ENCODE data around the gene XIRP1. TPM values are rescaled to one million over a fixed set of nuclear protein-coding genes. Genes with fewer than 3 reads are reported as not detected.

XIRP1 gene
- total RNA-seq, 2 donors from 2014 or later: not detected

DNA sequence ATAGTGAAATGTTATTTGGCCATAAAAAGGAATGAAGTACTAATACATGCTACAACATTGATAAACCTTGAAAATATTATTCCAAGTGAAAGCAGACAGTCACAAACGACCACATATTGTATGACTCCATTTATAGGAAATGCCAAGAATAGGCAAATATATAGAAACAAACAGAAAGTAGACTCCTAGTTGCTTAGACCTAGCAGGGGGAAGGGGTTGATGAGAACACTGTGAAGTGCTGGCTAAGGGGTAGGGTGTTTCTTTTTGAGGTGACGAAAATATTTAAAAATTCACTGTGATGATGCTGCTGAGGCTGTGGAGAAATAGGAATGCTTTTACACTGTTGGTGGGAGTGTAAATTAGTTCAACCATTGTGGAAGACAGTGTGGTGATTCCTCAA lies 30.5 kb upstream of the XIRP1 start:
- H3K27me3 Mint-ChIP-seq (ENCODE audit: insufficient read depth): no peaks in the 10 kb centered on the region
- H3K4me1 ChIP-seq (ENCODE audit: control insufficient read depth, insufficient read depth, low read length): no peaks in the 10 kb centered on the region
- no peaks in the 10 kb centered on the region for H3K36me3 ChIP-seq (ENCODE audit: control insufficient read depth, insufficient read depth, low read length)
- no peak overlapping the region for H3K27ac Mint-ChIP-seq
- DNase-seq: no peak
- H3K9ac ChIP-seq (ENCODE audit: extremely low read depth, low read length, poor library complexity, severe bottlenecking): no peak overlapping the region
- H3K4me3 ChIP-seq (ENCODE audit: low read length): no peak overlapping the region
- TF ChIP-seq, protein P1, sequence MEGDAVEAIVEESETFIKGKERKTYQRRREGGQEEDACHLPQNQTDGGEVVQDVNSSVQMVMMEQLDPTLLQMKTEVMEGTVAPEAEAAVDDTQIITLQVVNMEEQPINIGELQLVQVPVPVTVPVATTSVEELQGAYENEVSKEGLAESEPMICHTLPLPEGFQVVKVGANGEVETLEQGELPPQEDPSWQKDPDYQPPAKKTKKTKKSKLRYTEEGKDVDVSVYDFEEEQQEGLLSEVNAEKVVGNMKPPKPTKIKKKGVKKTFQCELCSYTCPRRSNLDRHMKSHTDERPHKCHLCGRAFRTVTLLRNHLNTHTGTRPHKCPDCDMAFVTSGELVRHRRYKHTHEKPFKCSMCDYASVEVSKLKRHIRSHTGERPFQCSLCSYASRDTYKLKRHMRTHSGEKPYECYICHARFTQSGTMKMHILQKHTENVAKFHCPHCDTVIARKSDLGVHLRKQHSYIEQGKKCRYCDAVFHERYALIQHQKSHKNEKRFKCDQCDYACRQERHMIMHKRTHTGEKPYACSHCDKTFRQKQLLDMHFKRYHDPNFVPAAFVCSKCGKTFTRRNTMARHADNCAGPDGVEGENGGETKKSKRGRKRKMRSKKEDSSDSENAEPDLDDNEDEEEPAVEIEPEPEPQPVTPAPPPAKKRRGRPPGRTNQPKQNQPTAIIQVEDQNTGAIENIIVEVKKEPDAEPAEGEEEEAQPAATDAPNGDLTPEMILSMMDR (conservative IDR thresholded peaks at IDR 0.05): no peak
- H3K9me3 Mint-ChIP-seq: no peaks in the 10 kb centered on the region
- H3K36me3 Mint-ChIP-seq (ENCODE audit: low read depth): no peaks in the 10 kb centered on the region
- 80 to 91% methylated on average over 1 to 2 of the region's 2 CpGs for WGBS, 2 experiments (ENCODE audit: insufficient coverage in 1 of 2, insufficient read length in 1 of 2)
- no peaks in the 10 kb centered on the region for H3K27me3 ChIP-seq (ENCODE audit: control insufficient read depth, insufficient read depth, low read length, poor library complexity, severe bottlenecking)
- H3K4me3 Mint-ChIP-seq: no peak overlapping the region
- H3K4me1 Mint-ChIP-seq: no peaks in the 10 kb centered on the region
- H3K9me3 ChIP-seq (ENCODE audit: control insufficient read depth, low read length): no peaks in the 10 kb centered on the region
- no peak overlapping the region for H3K27ac ChIP-seq (ENCODE audit: low read depth, low read length)

GRCh38 chr3:39222462-39222861 lies 30.1 kb upstream of the XIRP1 start:
- Histone ChIP-seq H3K4me1 (ENCODE audit: control insufficient read depth, insufficient read depth, low read length) (no peaks in the 10 kb centered on the region), H3K9ac (ENCODE audit: extremely low read depth, low read length, poor library complexity, severe bottlenecking) (no peak overlapping the region), H3K9me3 (ENCODE audit: control insufficient read depth, low read length) (no peaks in the 10 kb centered on the region), H3K36me3 (ENCODE audit: control insufficient read depth, insufficient read depth, low read length) (no peaks in the 10 kb centered on the region), H3K27ac (ENCODE audit: low read depth, low read length) (no peak overlapping the region), H3K27me3 (ENCODE audit: control insufficient read depth, insufficient read depth, low read length, poor library complexity, severe bottlenecking) (no peaks in the 10 kb centered on the region), H3K4me3 (ENCODE audit: low read length) (no peak overlapping the region)
- Mint-ChIP-seq H3K27ac (no peak overlapping the region), H3K4me3 (no peak overlapping the region), H3K9me3 (no peaks in the 10 kb centered on the region), H3K27me3 (ENCODE audit: insufficient read depth) (no peaks in the 10 kb centered on the region), H3K36me3 (ENCODE audit: low read depth) (no peaks in the 10 kb centered on the region), H3K4me1 (no peaks in the 10 kb centered on the region)
- TF ChIP-seq, protein P1 (conservative IDR thresholded peaks at IDR 0.05): no peak
- no peak for DNase-seq
- 100% methylated on average over 1 of the region's 1 CpG; no CpG with 5 or more reads in 1 of the 2 experiments for WGBS, 2 experiments (ENCODE audit: insufficient coverage in 1 of 2, insufficient read length in 1 of 2)

- Mint-ChIP-seq H3K4me1 (no peaks in the 10 kb centered on the region), H3K36me3 (ENCODE audit: low read depth) (no peaks in the 10 kb centered on the region), H3K9me3 (no peaks in the 10 kb centered on the region), H3K27ac (no peak overlapping the region), H3K27me3 (ENCODE audit: insufficient read depth) (no peaks in the 10 kb centered on the region), H3K4me3 (no peak overlapping the region)
- no peak for DNase-seq
- no peaks in the 10 kb centered on the region for H3K9me3 ChIP-seq (ENCODE audit: control insufficient read depth, low read length)
- no peaks in the 10 kb centered on the region for H3K27me3 ChIP-seq (ENCODE audit: control insufficient read depth, insufficient read depth, low read length, poor library complexity, severe bottlenecking)
- TF ChIP-seq, protein P1 (conservative IDR thresholded peaks at IDR 0.05): no peak
- H3K9ac ChIP-seq (ENCODE audit: extremely low read depth, low read length, poor library complexity, severe bottlenecking): no peak overlapping the region
- H3K36me3 ChIP-seq (ENCODE audit: control insufficient read depth, insufficient read depth, low read length): no peaks in the 10 kb centered on the region
- no peak overlapping the region for H3K27ac ChIP-seq (ENCODE audit: low read depth, low read length)
- H3K4me1 ChIP-seq (ENCODE audit: control insufficient read depth, insufficient read depth, low read length): no peaks in the 10 kb centered on the region
- no peak overlapping the region for H3K4me3 ChIP-seq (ENCODE audit: low read length)
Measured at GRCh38 chr3:39221141-39221530, 28.7 kb upstream of the XIRP1 start.

Measured in endodermal cell (in vitro differentiated cells).